Measurements from ENCODE around the gene IL9R. TPM values are rescaled to one million over a fixed set of nuclear protein-coding genes. Genes with fewer than 3 reads are reported as not detected.

IL9R gene
- total RNA-seq, 1 experiment from 2014 or later, result 1.4 TPM

DNA sequence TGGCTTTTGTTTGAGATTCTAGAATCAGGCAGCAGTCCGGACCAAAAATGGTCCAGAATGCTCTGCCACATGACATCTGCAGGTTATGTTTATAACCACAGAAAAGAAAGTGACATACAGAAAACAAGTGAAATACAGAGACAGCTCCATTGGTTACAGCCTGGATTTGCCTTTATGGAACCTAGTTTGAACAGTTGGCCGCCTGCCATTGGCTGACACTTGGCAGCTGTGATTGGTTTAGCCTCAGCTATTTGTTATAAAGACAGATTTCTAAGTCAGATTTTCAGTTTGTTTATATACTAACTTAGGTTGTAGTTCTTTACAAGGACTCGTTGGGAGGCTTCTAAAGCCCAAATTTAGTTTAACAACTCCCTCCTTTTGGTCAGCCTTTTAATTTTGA lies 40.8 kb upstream of the IL9R start:
- ATAC-seq (no peak), DNase-seq (ENCODE audit: low read depth, low spot score) (no peak)
- no peaks in the 10 kb centered on the region for H3K9me3 ChIP-seq (ENCODE audit: control insufficient read depth in 1 of 2, insufficient read depth in 1 of 2, low read depth in 1 of 2, low read length in 2 of 2)
- H3K27ac ChIP-seq (ENCODE audit: low read depth, low read length), result no peak overlapping the region
- no peaks in the 10 kb centered on the region for H3K27me3 ChIP-seq (ENCODE audit: insufficient read depth, low read length)
- intact Hi-C loops (cut with micrococcal nuclease), result no loop called here
- TF ChIP-seq SIN3A (IDR thresholded peaks at IDR 0.05; ENCODE audit: low read depth) (no peak), ZNF274 (IDR thresholded peaks at IDR 0.05; ENCODE audit: low read depth, low read length) (no peak), RAD21 (IDR thresholded peaks at IDR 0.05; ENCODE audit: low read depth) (no peak), POLR2AphosphoS5 (IDR thresholded peaks at IDR 0.05; ENCODE audit: low read depth, low read length) (no peak), EZH2phosphoT487 (IDR thresholded peaks at IDR 0.05; ENCODE audit: borderline replicate concordance) (no peak), YY1 (IDR thresholded peaks at IDR 0.05; ENCODE audit: extremely low read depth, insufficient replicate concordance, low read depth, low read length) (no peak), CEBPB (IDR thresholded peaks at IDR 0.05; ENCODE audit: low read depth) (no peak), JUND (IDR thresholded peaks at IDR 0.05) (no peak), ELF1 (IDR thresholded peaks at IDR 0.05; ENCODE audit: borderline replicate concordance, low read depth) (no peak), POLR2A (IDR thresholded peaks at IDR 0.05; ENCODE audit: borderline replicate concordance, extremely low read depth, insufficient read depth, insufficient read length) (no peak), EGR1 (IDR thresholded peaks at IDR 0.05; ENCODE audit: low read depth) (no peak), SP1 (IDR thresholded peaks at IDR 0.05; ENCODE audit: low read depth) (no peak), CBX3 (IDR thresholded peaks at IDR 0.05; ENCODE audit: low read depth) (no peak), TCF7L2 (IDR thresholded peaks at IDR 0.05; ENCODE audit: borderline replicate concordance, extremely low read depth, insufficient read depth, insufficient read length) (no peak), SRF (IDR thresholded peaks at IDR 0.05; ENCODE audit: low read depth) (no peak)
- TF ChIP-seq, protein P1, sequence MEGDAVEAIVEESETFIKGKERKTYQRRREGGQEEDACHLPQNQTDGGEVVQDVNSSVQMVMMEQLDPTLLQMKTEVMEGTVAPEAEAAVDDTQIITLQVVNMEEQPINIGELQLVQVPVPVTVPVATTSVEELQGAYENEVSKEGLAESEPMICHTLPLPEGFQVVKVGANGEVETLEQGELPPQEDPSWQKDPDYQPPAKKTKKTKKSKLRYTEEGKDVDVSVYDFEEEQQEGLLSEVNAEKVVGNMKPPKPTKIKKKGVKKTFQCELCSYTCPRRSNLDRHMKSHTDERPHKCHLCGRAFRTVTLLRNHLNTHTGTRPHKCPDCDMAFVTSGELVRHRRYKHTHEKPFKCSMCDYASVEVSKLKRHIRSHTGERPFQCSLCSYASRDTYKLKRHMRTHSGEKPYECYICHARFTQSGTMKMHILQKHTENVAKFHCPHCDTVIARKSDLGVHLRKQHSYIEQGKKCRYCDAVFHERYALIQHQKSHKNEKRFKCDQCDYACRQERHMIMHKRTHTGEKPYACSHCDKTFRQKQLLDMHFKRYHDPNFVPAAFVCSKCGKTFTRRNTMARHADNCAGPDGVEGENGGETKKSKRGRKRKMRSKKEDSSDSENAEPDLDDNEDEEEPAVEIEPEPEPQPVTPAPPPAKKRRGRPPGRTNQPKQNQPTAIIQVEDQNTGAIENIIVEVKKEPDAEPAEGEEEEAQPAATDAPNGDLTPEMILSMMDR (IDR thresholded peaks at IDR 0.05 in 2 of 3, conservative IDR thresholded peaks at IDR 0.05 in 1 of 3; ENCODE audit: borderline replicate concordance in 1 of 3, insufficient read depth in 1 of 3, low read depth in 2 of 3, low read length in 2 of 3), result no peak
- TF ChIP-seq, protein P2, sequence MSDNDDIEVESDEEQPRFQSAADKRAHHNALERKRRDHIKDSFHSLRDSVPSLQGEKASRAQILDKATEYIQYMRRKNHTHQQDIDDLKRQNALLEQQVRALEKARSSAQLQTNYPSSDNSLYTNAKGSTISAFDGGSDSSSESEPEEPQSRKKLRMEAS (IDR thresholded peaks at IDR 0.05), result no peak
- TF ChIP-seq, protein P3, sequence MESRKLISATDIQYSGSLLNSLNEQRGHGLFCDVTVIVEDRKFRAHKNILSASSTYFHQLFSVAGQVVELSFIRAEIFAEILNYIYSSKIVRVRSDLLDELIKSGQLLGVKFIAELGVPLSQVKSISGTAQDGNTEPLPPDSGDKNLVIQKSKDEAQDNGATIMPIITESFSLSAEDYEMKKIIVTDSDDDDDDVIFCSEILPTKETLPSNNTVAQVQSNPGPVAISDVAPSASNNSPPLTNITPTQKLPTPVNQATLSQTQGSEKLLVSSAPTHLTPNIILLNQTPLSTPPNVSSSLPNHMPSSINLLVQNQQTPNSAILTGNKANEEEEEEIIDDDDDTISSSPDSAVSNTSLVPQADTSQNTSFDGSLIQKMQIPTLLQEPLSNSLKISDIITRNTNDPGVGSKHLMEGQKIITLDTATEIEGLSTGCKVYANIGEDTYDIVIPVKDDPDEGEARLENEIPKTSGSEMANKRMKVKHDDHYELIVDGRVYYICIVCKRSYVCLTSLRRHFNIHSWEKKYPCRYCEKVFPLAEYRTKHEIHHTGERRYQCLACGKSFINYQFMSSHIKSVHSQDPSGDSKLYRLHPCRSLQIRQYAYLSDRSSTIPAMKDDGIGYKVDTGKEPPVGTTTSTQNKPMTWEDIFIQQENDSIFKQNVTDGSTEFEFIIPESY (IDR thresholded peaks at IDR 0.05; ENCODE audit: extremely low read depth, insufficient replicate concordance, low read length), result no peak
- TF ChIP-seq, protein P4, sequence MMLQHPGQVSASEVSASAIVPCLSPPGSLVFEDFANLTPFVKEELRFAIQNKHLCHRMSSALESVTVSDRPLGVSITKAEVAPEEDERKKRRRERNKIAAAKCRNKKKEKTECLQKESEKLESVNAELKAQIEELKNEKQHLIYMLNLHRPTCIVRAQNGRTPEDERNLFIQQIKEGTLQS (IDR thresholded peaks at IDR 0.05), result no peak
- TF ChIP-seq, protein P5, sequence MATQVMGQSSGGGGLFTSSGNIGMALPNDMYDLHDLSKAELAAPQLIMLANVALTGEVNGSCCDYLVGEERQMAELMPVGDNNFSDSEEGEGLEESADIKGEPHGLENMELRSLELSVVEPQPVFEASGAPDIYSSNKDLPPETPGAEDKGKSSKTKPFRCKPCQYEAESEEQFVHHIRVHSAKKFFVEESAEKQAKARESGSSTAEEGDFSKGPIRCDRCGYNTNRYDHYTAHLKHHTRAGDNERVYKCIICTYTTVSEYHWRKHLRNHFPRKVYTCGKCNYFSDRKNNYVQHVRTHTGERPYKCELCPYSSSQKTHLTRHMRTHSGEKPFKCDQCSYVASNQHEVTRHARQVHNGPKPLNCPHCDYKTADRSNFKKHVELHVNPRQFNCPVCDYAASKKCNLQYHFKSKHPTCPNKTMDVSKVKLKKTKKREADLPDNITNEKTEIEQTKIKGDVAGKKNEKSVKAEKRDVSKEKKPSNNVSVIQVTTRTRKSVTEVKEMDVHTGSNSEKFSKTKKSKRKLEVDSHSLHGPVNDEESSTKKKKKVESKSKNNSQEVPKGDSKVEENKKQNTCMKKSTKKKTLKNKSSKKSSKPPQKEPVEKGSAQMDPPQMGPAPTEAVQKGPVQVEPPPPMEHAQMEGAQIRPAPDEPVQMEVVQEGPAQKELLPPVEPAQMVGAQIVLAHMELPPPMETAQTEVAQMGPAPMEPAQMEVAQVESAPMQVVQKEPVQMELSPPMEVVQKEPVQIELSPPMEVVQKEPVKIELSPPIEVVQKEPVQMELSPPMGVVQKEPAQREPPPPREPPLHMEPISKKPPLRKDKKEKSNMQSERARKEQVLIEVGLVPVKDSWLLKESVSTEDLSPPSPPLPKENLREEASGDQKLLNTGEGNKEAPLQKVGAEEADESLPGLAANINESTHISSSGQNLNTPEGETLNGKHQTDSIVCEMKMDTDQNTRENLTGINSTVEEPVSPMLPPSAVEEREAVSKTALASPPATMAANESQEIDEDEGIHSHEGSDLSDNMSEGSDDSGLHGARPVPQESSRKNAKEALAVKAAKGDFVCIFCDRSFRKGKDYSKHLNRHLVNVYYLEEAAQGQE (IDR thresholded peaks at IDR 0.05; ENCODE audit: low read depth), result no peak
- no TSS peak for BruUV-seq (replicated peaks)
- ChIA-PET POLR2A (no interaction called here), RAD21 (ENCODE audit: low non-redundant PET in 1 of 2, low total read pairs in 2 of 2, uncharacterized antibody in 2 of 2, unreplicated experiment in 2 of 2) (no interaction called here), CTCF (no interaction called here)
- H4K20me1 ChIP-seq (ENCODE audit: insufficient read depth), result no peaks in the 10 kb centered on the region
- H3K9ac ChIP-seq (ENCODE audit: low read length), result no peak overlapping the region
- no peaks in the 10 kb centered on the region for H3K36me3 ChIP-seq (ENCODE audit: control insufficient read depth in 1 of 2, insufficient read depth in 2 of 2, low read length in 2 of 2)
- no peak overlapping the region for H3K4me3 ChIP-seq (replicated peaks in 1 of 2; ENCODE audit: low read depth in 1 of 2, low read length in 2 of 2)
- H3K79me2 ChIP-seq (ENCODE audit: insufficient read depth, low read length), result no peaks in the 10 kb centered on the region
- H3K4me1 ChIP-seq (ENCODE audit: control insufficient read depth in 1 of 2, insufficient read depth in 2 of 2, low read length in 2 of 2), result no peaks in the 10 kb centered on the region
- no peaks in the 10 kb centered on the region for H3K9me2 ChIP-seq (ENCODE audit: insufficient read depth)
- H2AFZ ChIP-seq (ENCODE audit: low read depth, low read length, poor library complexity, severe bottlenecking), result no peak overlapping the region
- H3K4me2 ChIP-seq (ENCODE audit: low read length), result no peak overlapping the region

Data from HCT116 (cell line).